GM12878 (cell line): Measurements from ENCODE around the gene METTL2B. TPM values are rescaled to one million over a fixed set of nuclear protein-coding genes. Genes with fewer than 3 reads are reported as not detected.

Source experiments
- BACH1 ChIP-seq: fragments of 450-650 bp; IDR thresholded peaks from 2 replicates; pipeline ENCODE4 v1.6.1; 2017; ENCODE audit warnings: mild to moderate bottlenecking, borderline replicate concordance
- BHLHE40 ChIP-seq, 2 experiments: fragments of 450-650 bp in 1 of 2; IDR thresholded peaks; 2 replicates each; pipeline ENCODE4 v1.6.1; 2011 to 2017; ENCODE audit warnings: low read depth in 2 of 2, borderline replicate concordance in 1 of 2, improper control_type of control experiment in 1 of 2, low read length in 1 of 2, mild to moderate bottlenecking in 1 of 2
- EP300 ChIP-seq, 2 experiments: fragments of 150-350 bp in 1 of 2; IDR thresholded peaks; 2 replicates each; pipeline ENCODE4 v1.6.1; 2011 to 2012; ENCODE audit warnings: low read depth in 2 of 2, low read length in 2 of 2, borderline replicate concordance in 1 of 2, improper control_type of control experiment in 1 of 2, inconsistent platforms in 1 of 2; ENCODE audit not compliant: control insufficient read depth in 1 of 2
- ESRRA ChIP-seq: IDR thresholded peaks from 2 replicates; pipeline ENCODE4 v1.6.1; 2012; ENCODE audit warnings: mild to moderate bottlenecking, low read length, improper control_type of control experiment
- EZH2 ChIP-seq: IDR thresholded peaks from 2 replicates; pipeline ENCODE4 v1.6.1; 2012; ENCODE audit warnings: low read depth, mild to moderate bottlenecking, control low read depth, inconsistent platforms, low read length, borderline replicate concordance; ENCODE audit not compliant: control insufficient read depth
- IKZF2 ChIP-seq, 2 experiments: fragments of 450-650 bp; IDR thresholded peaks; 2 replicates each; pipeline ENCODE4 v1.6.1; 2017; ENCODE audit warnings: mild to moderate bottlenecking in 2 of 2, moderate library complexity in 2 of 2
- JUNB ChIP-seq: IDR thresholded peaks from 2 replicates; pipeline ENCODE4 v1.6.1; 2016; ENCODE audit warnings: antibody characterized with exemption, mild to moderate bottlenecking
- KDM1A ChIP-seq: fragments of 200-600 bp; sonication (generic); IDR thresholded peaks from 2 replicates; pipeline ENCODE4 v1.6.1; 2016; ENCODE audit warnings: borderline replicate concordance
- MTA2 ChIP-seq: fragments of 450-650 bp; IDR thresholded peaks from 2 replicates; pipeline ENCODE4 v1.6.1; 2016; ENCODE audit warnings: low read depth, mild to moderate bottlenecking, moderate library complexity
- NFYA ChIP-seq: IDR thresholded peaks from 2 replicates; pipeline ENCODE4 v1.6.1; 2011; ENCODE audit warnings: low read depth, mild to moderate bottlenecking, low read length, improper control_type of control experiment, borderline replicate concordance
- POLR2AphosphoS2 ChIP-seq: IDR thresholded peaks from 2 replicates; pipeline ENCODE4 v1.6.1; 2011; ENCODE audit warnings: low read depth, mild to moderate bottlenecking, low read length, improper control_type of control experiment, moderate library complexity
- RAD21 ChIP-seq: IDR thresholded peaks from 2 replicates; pipeline ENCODE4 v1.6.1; 2011; ENCODE audit warnings: mild to moderate bottlenecking, low read depth, low read length, moderate library complexity; ENCODE audit not compliant: insufficient read depth
- RAD51 ChIP-seq: fragments of 450-650 bp; IDR thresholded peaks from 2 replicates; pipeline ENCODE4 v1.6.1; 2016; ENCODE audit warnings: moderate library complexity, mild to moderate bottlenecking, inconsistent platforms
- SRF ChIP-seq, 2 experiments: IDR thresholded peaks; 2 replicates each; pipeline ENCODE4 v1.6.1; 2011; ENCODE audit warnings: low read depth in 2 of 2, low read length in 2 of 2, mild to moderate bottlenecking in 1 of 2, moderate library complexity in 1 of 2
- SUZ12 ChIP-seq: fragments of 200-600 bp; sonication (generic); IDR thresholded peaks from one replicate; pipeline ENCODE4 v1.6.1; 2018; ENCODE audit warnings: antibody characterized with exemption, mild to moderate bottlenecking; ENCODE audit not compliant: unreplicated experiment
- TCF3 ChIP-seq: IDR thresholded peaks from 2 replicates; pipeline ENCODE4 v1.6.1; 2012; ENCODE audit warnings: low read depth, mild to moderate bottlenecking, low read length, borderline replicate concordance; ENCODE audit not compliant: insufficient read depth
- TCF7 ChIP-seq: IDR thresholded peaks from 2 replicates; pipeline ENCODE4 v1.6.1; 2014; ENCODE audit warnings: antibody characterized with exemption, borderline replicate concordance
- YBX1 ChIP-seq: fragments of 450-650 bp; IDR thresholded peaks from 2 replicates; pipeline ENCODE4 v1.6.1; 2016; ENCODE audit warnings: antibody characterized with exemption
- YY1 ChIP-seq: IDR thresholded peaks from 2 replicates; pipeline ENCODE4 v1.6.1; 2011; ENCODE audit warnings: low read depth, mild to moderate bottlenecking, low read length
- ZNF207 ChIP-seq: fragments of 450-650 bp; IDR thresholded peaks from 2 replicates; pipeline ENCODE4 v1.6.1; 2014; ENCODE audit warnings: antibody characterized with exemption, mild to moderate bottlenecking, borderline replicate concordance
- ZNF622 ChIP-seq: fragments of 450-650 bp; IDR thresholded peaks from 2 replicates; pipeline ENCODE4 v1.6.1; 2017; ENCODE audit warnings: mild to moderate bottlenecking, inconsistent platforms
- ZZZ3 ChIP-seq: IDR thresholded peaks from 2 replicates; pipeline ENCODE4 v1.6.1; 2011; ENCODE audit warnings: low read depth; ENCODE audit not compliant: control insufficient read depth, insufficient read length
- polyA plus RNA-seq, 11 experiments: library from polyadenylated mRNA; depleted of rRNA in 4 of 11; unstranded in 6 of 11; stranded (reverse) in 5 of 11; fragments of >200 nt; fragmentation: Nextera tagmentation in 4 of 11; fragmentation: Illumina TruSeq in 1 of 11; extraction: Ambion mirVana in 4 of 11; extraction: Trizol in 1 of 11; gene quantifications; 1 replicate in 1 of 11; 2 replicates in 10 of 11; pipeline versions ENCODE4 v1.2.1 to v1.2.3, GENCODE V29; 2011 to 2016; ENCODE audit warnings: inconsistent platforms in 2 of 11, missing spikeins in 2 of 11, low read depth in 1 of 11
- total RNA-seq, 4 experiments: library from RNA; depleted of rRNA in 3 of 4; stranded (reverse); fragments of >200 nt in 3 of 4; fragmentation: Illumina TruSeq in 1 of 4; extraction: Trizol in 1 of 4; gene quantifications; 2 replicates each; pipeline versions ENCODE4 v1.2.1 to v1.2.3, GENCODE V29; 2013 to 2021
- TF ChIP-seq, protein P1 (sequence below): IDR thresholded peaks from 2 replicates; pipeline ENCODE4 v1.6.1; 2012; ENCODE audit warnings: low read depth, low read length, improper control_type of control experiment
- TF ChIP-seq, protein P2 (sequence below): fragments of 450-650 bp; IDR thresholded peaks from 2 replicates; pipeline ENCODE4 v1.6.1; 2018; ENCODE audit warnings: mild to moderate bottlenecking, low read depth, moderate library complexity; ENCODE audit not compliant: partially characterized antibody
- TF ChIP-seq, protein P3 (sequence below): IDR thresholded peaks from 2 replicates; pipeline ENCODE4 v1.6.1; 2012; ENCODE audit warnings: low read depth, low read length, improper control_type of control experiment
- TF ChIP-seq, protein P4 (sequence below): fragments of 150-350 bp; IDR thresholded peaks from 2 replicates; pipeline ENCODE4 v1.6.1; 2014; ENCODE audit warnings: mild to moderate bottlenecking, low read depth, low read length

The METTL2B gene
- total and polyA plus RNA-seq, 10 of the 15 experiments (the other 5 are each of a cell fraction or from before 2014, with no cell fraction given), result 18.9 to 48.4 (median 37.3) TPM

DNA sequence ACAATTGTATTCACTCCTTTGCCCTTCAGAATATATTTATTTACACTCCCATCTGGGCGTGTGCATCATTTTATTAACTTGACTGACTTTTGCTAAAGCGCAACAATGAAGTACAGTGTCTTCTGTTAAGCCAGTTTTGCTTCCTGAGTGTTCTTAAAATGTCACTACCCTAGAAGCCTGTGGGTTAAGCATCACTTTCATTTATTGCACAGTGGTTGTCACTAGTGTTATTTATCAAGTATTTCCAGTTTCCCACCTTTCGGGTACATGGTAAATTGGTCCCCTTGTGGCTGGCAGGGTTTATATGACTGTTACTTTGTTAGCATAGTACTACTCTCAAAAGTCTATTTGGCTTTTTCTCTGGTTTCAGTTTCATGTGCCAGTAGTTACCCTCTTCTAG is 17.6 kb upstream of the METTL2B start (continued):
- TF ChIP-seq RAD21, result no peak
- TF ChIP-seq, protein P1, sequence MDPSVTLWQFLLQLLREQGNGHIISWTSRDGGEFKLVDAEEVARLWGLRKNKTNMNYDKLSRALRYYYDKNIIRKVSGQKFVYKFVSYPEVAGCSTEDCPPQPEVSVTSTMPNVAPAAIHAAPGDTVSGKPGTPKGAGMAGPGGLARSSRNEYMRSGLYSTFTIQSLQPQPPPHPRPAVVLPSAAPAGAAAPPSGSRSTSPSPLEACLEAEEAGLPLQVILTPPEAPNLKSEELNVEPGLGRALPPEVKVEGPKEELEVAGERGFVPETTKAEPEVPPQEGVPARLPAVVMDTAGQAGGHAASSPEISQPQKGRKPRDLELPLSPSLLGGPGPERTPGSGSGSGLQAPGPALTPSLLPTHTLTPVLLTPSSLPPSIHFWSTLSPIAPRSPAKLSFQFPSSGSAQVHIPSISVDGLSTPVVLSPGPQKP, result no peak
- no peak for TF ChIP-seq NFYA
- TF ChIP-seq, protein P2, sequence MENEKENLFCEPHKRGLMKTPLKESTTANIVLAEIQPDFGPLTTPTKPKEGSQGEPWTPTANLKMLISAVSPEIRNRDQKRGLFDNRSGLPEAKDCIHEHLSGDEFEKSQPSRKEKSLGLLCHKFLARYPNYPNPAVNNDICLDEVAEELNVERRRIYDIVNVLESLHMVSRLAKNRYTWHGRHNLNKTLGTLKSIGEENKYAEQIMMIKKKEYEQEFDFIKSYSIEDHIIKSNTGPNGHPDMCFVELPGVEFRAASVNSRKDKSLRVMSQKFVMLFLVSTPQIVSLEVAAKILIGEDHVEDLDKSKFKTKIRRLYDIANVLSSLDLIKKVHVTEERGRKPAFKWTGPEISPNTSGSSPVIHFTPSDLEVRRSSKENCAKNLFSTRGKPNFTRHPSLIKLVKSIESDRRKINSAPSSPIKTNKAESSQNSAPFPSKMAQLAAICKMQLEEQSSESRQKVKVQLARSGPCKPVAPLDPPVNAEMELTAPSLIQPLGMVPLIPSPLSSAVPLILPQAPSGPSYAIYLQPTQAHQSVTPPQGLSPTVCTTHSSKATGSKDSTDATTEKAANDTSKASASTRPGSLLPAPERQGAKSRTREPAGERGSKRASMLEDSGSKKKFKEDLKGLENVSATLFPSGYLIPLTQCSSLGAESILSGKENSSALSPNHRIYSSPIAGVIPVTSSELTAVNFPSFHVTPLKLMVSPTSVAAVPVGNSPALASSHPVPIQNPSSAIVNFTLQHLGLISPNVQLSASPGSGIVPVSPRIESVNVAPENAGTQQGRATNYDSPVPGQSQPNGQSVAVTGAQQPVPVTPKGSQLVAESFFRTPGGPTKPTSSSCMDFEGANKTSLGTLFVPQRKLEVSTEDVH, result no peak
- TF ChIP-seq POLR2AphosphoS2, result peak; percentile 82; the same call in 1 of the 2 replicates
- no peak for TF ChIP-seq KDM1A
- peak; percentile 48 to 63; a peak in 3 of 4 replicates for TF ChIP-seq EP300 (IDR thresholded peaks at IDR 0.05; ENCODE audit: borderline replicate concordance in 1 of 2, control insufficient read depth in 1 of 2, low read depth in 2 of 2, low read length in 2 of 2)
- TF ChIP-seq YBX1, result no peak
- no peak for TF ChIP-seq SUZ12
- no peak for TF ChIP-seq TCF7
- TF ChIP-seq ZNF622, result no peak
- no peak for TF ChIP-seq YY1
- TF ChIP-seq TCF3, result no peak
- peak; percentile 73 for TF ChIP-seq MTA2
- no peak for TF ChIP-seq ESRRA
- TF ChIP-seq JUNB, result no peak
- TF ChIP-seq, protein P3, sequence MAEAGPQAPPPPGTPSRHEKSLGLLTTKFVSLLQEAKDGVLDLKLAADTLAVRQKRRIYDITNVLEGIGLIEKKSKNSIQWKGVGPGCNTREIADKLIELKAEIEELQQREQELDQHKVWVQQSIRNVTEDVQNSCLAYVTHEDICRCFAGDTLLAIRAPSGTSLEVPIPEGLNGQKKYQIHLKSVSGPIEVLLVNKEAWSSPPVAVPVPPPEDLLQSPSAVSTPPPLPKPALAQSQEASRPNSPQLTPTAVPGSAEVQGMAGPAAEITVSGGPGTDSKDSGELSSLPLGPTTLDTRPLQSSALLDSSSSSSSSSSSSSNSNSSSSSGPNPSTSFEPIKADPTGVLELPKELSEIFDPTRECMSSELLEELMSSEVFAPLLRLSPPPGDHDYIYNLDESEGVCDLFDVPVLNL, result no peak
- TF ChIP-seq BACH1, result no peak
- TF ChIP-seq IKZF2 (IDR thresholded peaks at IDR 0.05), result peak; percentile 51 to 58; a peak in 3 of 4 replicates
- TF ChIP-seq ZZZ3, result no peak
- TF ChIP-seq ZNF207, result no peak
- no peak for TF ChIP-seq EZH2
- 0 out of 2 replicates have a peak, but pooled peaks have one; percentile 27 for TF ChIP-seq RAD51
- TF ChIP-seq SRF (IDR thresholded peaks at IDR 0.05; ENCODE audit: low read depth in 2 of 2, low read length in 2 of 2), result no peak
- TF ChIP-seq BHLHE40 (IDR thresholded peaks at IDR 0.05; ENCODE audit: borderline replicate concordance in 1 of 2, low read depth in 2 of 2, low read length in 1 of 2), result 0 out of 4 replicates have a peak, but pooled peaks of 1 of the 2 experiments have one; percentile 16
- TF ChIP-seq, protein P4, sequence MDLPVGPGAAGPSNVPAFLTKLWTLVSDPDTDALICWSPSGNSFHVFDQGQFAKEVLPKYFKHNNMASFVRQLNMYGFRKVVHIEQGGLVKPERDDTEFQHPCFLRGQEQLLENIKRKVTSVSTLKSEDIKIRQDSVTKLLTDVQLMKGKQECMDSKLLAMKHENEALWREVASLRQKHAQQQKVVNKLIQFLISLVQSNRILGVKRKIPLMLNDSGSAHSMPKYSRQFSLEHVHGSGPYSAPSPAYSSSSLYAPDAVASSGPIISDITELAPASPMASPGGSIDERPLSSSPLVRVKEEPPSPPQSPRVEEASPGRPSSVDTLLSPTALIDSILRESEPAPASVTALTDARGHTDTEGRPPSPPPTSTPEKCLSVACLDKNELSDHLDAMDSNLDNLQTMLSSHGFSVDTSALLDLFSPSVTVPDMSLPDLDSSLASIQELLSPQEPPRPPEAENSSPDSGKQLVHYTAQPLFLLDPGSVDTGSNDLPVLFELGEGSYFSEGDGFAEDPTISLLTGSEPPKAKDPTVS, result no peak
